AG04450 (cell line): ENCODE data around the gene PCDHGA8. TPM values are rescaled to one million over a fixed set of nuclear protein-coding genes. Genes with fewer than 3 reads are reported as not detected.
A peak's percentile ranks its signal among the peaks of the same experiment; 100 is the strongest.
"Not testable (repeated sequence)": the region's sequence is repeated elsewhere in the genome, so short reads cannot be mapped to it uniquely, and the experiment has no call there.

ENCODE experiments used
- CTCF ChIA-PET: fragments of 300-600, 350-600 bp; formaldehyde crosslinking; extraction: SDS; loops from one replicate; lab custom pipeline; 2022; ENCODE audit warnings: antibody characterized with exemption, inconsistent platforms; lab: Charles Lee
- POLR2A ChIA-PET: fragments of 350-600 bp; formaldehyde crosslinking; extraction: SDS; loops from one replicate; lab custom pipeline; 2021; ENCODE audit warnings: antibody characterized with exemption, inconsistent platforms; lab: Yijun Ruan, JAX
- DNase-seq: peaks from one replicate; pipeline ENCODE4 v3.0.0-alpha.2; 2011; ENCODE audit warnings: low read depth, low spot score
- H3K27ac ChIP-seq: one replicate; pipeline ENCODE4 v1.5.1; 2012; ENCODE audit warnings: low read depth, low read length, control low read depth
- H3K27me3 ChIP-seq: one replicate; pipeline ENCODE4 v1.6.0; 2012; ENCODE audit warnings: low read length; ENCODE audit not compliant: control insufficient read depth, insufficient read depth
- H3K4me3 ChIP-seq: 2 replicates; pipeline ENCODE4 v1.5.1; 2011; ENCODE audit warnings: mild to moderate bottlenecking, low read depth, low read length, control low read depth
- H3K9me3 ChIP-seq: 2 replicates; pipeline ENCODE4 v1.5.1; 2012; ENCODE audit warnings: low read length; ENCODE audit not compliant: control insufficient read depth, insufficient read depth
- polyA plus RNA-seq: library from polyadenylated mRNA; depleted of rRNA; stranded (reverse); fragments of >200 nt; gene quantifications from 2 replicates; pipeline ENCODE4 v1.2.3, GENCODE V29; 2011
- TF ChIP-seq, protein P1 (sequence below): IDR thresholded peaks from 2 replicates; pipeline ENCODE4 v1.5.1; 2011; ENCODE audit warnings: low read depth, low read length, control low read depth, inconsistent platforms

The PCDHGA8 gene
- polyA plus RNA-seq, 1 experiment: 0.93 TPM

DNA sequence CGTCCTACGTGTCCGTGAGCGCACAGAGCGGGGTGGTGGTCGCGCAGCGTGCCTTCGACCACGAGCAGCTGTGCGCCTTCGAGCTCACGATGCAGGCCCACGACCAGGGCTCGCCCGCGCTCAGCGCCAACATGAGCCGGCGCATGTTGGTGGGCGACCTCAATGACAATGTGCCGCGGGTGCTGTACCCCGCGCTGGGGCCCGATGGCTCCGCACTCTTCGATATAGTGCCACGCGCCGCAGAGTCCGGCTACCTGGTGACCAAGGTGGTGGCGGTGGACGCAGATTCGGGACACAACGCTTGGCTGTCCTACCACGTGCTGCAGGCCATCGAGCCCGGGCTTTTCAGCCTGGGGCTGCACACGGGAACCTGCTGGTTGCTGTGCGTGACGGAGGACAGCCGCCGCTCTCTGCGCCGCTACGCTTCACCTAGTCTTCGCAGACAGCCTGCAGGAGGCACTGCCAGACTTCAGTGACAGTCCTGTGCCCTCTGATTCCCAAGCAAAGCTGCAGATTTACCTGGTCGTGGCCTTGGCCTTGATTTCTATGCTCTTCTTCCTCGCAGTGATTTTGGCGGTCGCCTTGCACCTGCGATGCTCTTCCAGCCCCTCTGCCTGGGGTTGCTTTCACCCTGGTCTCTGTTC is 35.5 kb downstream of the PCDHGA8 start:
- Histone ChIP-seq H3K27me3 (no peaks in the 10 kb centered on the region), H3K4me3 (no peak overlapping the region), H3K9me3 (peaks cover 65% of the 10 kb centered on the region), H3K27ac (no peak overlapping the region)
- CTCF ChIA-PET: interaction anchor here (1.4 to 7.2 kb wide), 2 partner anchors 131 to 136 kb away, joined by 7 to 94 read pairs; no protein-coding TSS in a partner anchor
- no peak for DNase-seq
- TF ChIP-seq, protein P1, sequence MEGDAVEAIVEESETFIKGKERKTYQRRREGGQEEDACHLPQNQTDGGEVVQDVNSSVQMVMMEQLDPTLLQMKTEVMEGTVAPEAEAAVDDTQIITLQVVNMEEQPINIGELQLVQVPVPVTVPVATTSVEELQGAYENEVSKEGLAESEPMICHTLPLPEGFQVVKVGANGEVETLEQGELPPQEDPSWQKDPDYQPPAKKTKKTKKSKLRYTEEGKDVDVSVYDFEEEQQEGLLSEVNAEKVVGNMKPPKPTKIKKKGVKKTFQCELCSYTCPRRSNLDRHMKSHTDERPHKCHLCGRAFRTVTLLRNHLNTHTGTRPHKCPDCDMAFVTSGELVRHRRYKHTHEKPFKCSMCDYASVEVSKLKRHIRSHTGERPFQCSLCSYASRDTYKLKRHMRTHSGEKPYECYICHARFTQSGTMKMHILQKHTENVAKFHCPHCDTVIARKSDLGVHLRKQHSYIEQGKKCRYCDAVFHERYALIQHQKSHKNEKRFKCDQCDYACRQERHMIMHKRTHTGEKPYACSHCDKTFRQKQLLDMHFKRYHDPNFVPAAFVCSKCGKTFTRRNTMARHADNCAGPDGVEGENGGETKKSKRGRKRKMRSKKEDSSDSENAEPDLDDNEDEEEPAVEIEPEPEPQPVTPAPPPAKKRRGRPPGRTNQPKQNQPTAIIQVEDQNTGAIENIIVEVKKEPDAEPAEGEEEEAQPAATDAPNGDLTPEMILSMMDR: no peak
- POLR2A ChIA-PET: no interaction called here

DNA sequence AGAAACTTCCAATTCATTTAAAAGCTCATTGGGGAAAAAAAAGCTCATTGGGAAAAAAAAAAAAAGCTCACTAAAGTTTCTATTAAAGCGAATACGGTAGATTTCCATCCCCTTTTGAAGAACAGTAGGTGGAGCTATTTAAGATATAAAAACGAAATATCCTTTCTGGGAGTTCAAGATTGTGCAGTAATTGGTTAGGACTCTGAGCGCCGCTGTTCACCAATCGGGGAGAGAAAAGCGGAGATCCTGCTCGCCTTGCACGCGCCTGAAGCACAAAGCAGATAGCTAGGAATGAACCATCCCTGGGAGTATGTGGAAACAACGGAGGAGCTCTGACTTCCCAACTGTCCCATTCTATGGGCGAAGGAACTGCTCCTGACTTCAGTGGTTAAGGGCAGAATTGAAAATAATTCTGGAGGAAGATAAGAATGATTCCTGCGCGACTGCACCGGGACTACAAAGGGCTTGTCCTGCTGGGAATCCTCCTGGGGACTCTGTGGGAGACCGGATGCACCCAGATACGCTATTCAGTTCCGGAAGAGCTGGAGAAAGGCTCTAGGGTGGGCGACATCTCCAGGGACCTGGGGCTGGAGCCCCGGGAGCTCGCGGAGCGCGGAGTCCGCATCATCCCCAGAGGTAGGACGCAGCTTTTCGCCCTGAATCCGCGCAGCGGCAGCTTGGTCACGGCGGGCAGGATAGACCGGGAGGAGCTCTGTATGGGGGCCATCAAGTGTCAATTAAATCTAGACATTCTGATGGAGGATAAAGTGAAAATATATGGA is 38.1 kb downstream of the PCDHGA8 start, which contains the start of gene PCDHGA12:
Gene PCDHGA12 (plus strand): TSS at position 176 of the 782 bp plus-strand sequence. CDS start 253 bp downstream, at position 429.
- Histone ChIP-seq H3K27me3 (no peaks in the 10 kb centered on the region), H3K27ac (peak within 1 kb of the TSS; percentile 52), H3K9me3 (peaks cover 65% of the 10 kb centered on the region), H3K4me3 (peak within 1 kb of the TSS; percentile 37)
- DNase-seq: no peak
- TF ChIP-seq, protein P1: peak; percentile 43; the same call in 1 of the 2 replicates
- ChIA-PET POLR2A (interaction anchor here (1.1 kb wide), 1 partner anchor 46 kb away, joined by 4 read pairs; no protein-coding TSS in a partner anchor), CTCF (interaction anchor here (0.5 to 7.2 kb wide), 27 partner anchors 9 to 186 kb away, joined by 3 to 94 read pairs (median 4); partner anchors contain the start of genes PCDHGA10, PCDHGA11, PCDHGB3 and PCDHGB5)

DNA sequence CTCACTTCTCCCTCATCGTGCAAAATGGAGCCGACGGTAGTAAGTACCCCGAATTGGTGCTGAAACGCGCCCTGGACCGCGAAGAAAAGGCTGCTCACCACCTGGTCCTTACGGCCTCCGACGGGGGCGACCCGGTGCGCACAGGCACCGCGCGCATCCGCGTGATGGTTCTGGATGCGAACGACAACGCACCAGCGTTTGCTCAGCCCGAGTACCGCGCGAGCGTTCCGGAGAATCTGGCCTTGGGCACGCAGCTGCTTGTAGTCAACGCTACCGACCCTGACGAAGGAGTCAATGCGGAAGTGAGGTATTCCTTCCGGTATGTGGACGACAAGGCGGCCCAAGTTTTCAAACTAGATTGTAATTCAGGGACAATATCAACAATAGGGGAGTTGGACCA is 38.9 kb downstream of the PCDHGA8 start:
- POLR2A ChIA-PET: no interaction called here
- TF ChIP-seq, protein P1: no peak
- Histone ChIP-seq H3K27me3 (no peaks in the 10 kb centered on the region), H3K9me3 (peaks cover 60% of the 10 kb centered on the region), H3K27ac (peak overlapping the region; percentile 21), H3K4me3 (no peak overlapping the region)
- no peak for DNase-seq
- CTCF ChIA-PET: interaction anchor here (0.8 to 7.2 kb wide), 10 partner anchors 10 to 136 kb away, joined by 3 to 94 read pairs (median 10); partner anchors contain the start of genes PCDHGA10 and PCDHGA11

DNA sequence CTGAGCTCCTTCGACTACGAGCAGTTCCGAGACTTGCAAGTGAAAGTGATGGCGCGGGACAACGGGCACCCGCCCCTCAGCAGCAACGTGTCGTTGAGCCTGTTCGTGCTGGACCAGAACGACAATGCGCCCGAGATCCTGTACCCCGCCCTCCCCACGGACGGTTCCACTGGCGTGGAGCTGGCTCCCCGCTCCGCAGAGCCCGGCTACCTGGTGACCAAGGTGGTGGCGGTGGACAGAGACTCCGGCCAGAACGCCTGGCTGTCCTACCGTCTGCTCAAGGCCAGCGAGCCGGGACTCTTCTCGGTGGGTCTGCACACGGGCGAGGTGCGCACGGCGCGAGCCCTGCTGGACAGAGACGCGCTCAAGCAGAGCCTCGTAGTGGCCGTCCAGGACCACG is 39.9 kb downstream of the PCDHGA8 start:
- H3K4me3 ChIP-seq: not testable (repeated sequence)

DNA sequence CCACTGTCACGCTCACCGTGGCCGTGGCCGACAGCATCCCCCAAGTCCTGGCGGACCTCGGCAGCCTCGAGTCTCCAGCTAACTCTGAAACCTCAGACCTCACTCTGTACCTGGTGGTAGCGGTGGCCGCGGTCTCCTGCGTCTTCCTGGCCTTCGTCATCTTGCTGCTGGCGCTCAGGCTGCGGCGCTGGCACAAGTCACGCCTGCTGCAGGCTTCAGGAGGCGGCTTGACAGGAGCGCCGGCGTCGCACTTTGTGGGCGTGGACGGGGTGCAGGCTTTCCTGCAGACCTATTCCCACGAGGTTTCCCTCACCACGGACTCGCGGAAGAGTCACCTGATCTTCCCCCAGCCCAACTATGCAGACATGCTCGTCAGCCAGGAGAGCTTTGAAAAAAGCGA is 40.3 kb downstream of the PCDHGA8 start:
- H3K27me3 ChIP-seq, DNase-seq, POLR2A ChIA-PET, H3K27ac ChIP-seq, H3K4me3 ChIP-seq: not testable (repeated sequence)
- H3K9me3 ChIP-seq: peaks cover 45% of the 10 kb centered on the region
- CTCF ChIA-PET: interaction anchor here (1.4 to 7.2 kb wide), 2 partner anchors 126 to 136 kb away, joined by 3 to 94 read pairs; no protein-coding TSS in a partner anchor

More for the DNA sequence above, 39.9 kb downstream of the PCDHGA8 start:
- H3K27me3 ChIP-seq, POLR2A ChIA-PET, H3K27ac ChIP-seq, DNase-seq: not testable (repeated sequence)
- H3K9me3 ChIP-seq: peaks cover 49% of the 10 kb centered on the region
- CTCF ChIA-PET: interaction anchor here (1.4 to 7.2 kb wide), 2 partner anchors 126 to 136 kb away, joined by 3 to 94 read pairs; no protein-coding TSS in a partner anchor
